NCI-H2171 treated with DMSO at 0.1 percent for 48 hours (cell line): Measurements from ENCODE around the gene COL9A2.
"Not testable (repeated sequence)": the region's sequence is repeated elsewhere in the genome, so short reads cannot be mapped to it uniquely, and the experiment has no call there.

Experiments used
- DNase-seq: peaks from one replicate; lab custom pipeline; 2025; lab: John Stamatoyannopoulos, UW

The COL9A2 gene

GRCh38 chr1:40316595-40317393 is at the start of gene COL9A2:
COL9A2 (minus strand) TSS chr1:40317286; CDS start chr1:40317197, 89 bp downstream.
- peak; percentile 70 for DNase-seq

- no peak for DNase-seq
Measured at GRCh38 chr1:40363721-40364120, 46.6 kb upstream of the COL9A2 start.

GRCh38 chr1:40362699-40363098 is 45.6 kb upstream of the COL9A2 start:
- no peak for DNase-seq

GRCh38 chr1:40362199-40362598 is 45.1 kb upstream of the COL9A2 start:
- DNase-seq = no peak

GRCh38 chr1:40361637-40362036 is 44.6 kb upstream of the COL9A2 start:
- no peak for DNase-seq

- DNase-seq = no peak
Measured at GRCh38 chr1:40361201-40361600, 44.1 kb upstream of the COL9A2 start.

GRCh38 chr1:40360631-40361030 is 43.5 kb upstream of the COL9A2 start:
- no peak for DNase-seq

- no peak for DNase-seq
Measured at GRCh38 chr1:40357625-40358024, 40.5 kb upstream of the COL9A2 start.

GRCh38 chr1:40353082-40353481 is 36.0 kb upstream of the COL9A2 start:
- DNase-seq = no peak

GRCh38 chr1:40352126-40352525 is 35.0 kb upstream of the COL9A2 start:
- DNase-seq = no peak

GRCh38 chr1:40351124-40351523 is 34.0 kb upstream of the COL9A2 start:
- no peak for DNase-seq

GRCh38 chr1:40350391-40350790 is 33.3 kb upstream of the COL9A2 start:
- no peak for DNase-seq

GRCh38 chr1:40344597-40344996 is 27.5 kb upstream of the COL9A2 start:
- DNase-seq = no peak

- not testable (repeated sequence) for DNase-seq
Measured at GRCh38 chr1:40342381-40342717, 25.3 kb upstream of the COL9A2 start.

GRCh38 chr1:40341491-40342380 is 24.6 kb upstream of the COL9A2 start:
- no peak for DNase-seq

GRCh38 chr1:40339420-40340323 is 22.6 kb upstream of the COL9A2 start:
- peak; percentile 53 for DNase-seq

GRCh38 chr1:40338745-40339419 is 21.8 kb upstream of the COL9A2 start:
- peak; percentile 72 for DNase-seq

GRCh38 chr1:40337443-40337842 is 20.4 kb upstream of the COL9A2 start:
- DNase-seq = no peak

- DNase-seq = no peak
Measured at GRCh38 chr1:40332695-40333094, 15.6 kb upstream of the COL9A2 start.

GRCh38 chr1:40331403-40331802 is 14.3 kb upstream of the COL9A2 start:
- not testable (repeated sequence) for DNase-seq

- no peak for DNase-seq
Measured at GRCh38 chr1:40318970-40319621, 2.0 kb upstream of the COL9A2 start.
